ENCODE results near the gene IGSF23. TPM values are rescaled to one million over a fixed set of nuclear protein-coding genes. Genes with fewer than 3 reads are reported as not detected.

The IGSF23 gene
- total and polyA plus RNA-seq, 3 donors from 2014 or later = 0.37 to 0.79 TPM; not detected in 1

DNA sequence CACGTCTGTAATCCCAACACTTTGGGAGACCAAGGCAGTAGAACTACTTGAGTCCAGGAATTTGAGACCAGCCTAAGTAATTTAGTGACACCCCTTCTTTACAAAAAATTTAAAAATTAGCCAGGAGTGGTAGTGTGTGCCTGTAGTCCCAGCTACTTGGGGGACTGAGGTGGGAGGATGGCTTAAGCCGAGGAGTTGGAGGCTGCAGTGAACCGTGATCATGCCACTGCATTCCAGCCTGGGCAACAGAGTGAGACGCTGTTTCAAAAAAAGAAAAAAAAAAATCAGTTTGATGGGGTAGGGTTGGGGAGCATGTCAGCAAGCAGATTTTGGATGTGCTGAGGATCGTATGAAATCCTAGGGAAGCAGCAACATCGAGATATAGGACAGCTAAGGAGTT is 62.2 kb downstream of the IGSF23 start:
- Histone ChIP-seq H3K4me1 (no peaks in the 10 kb centered on the region), H3K27me3 (no peaks in the 10 kb centered on the region), H3K36me3 (ENCODE audit: low read depth, missing control alignments) (no peaks in the 10 kb centered on the region), H3K9me3 (no peaks in the 10 kb centered on the region), H3K4me3 (no peak overlapping the region), H3K27ac (no peak overlapping the region)
- TF ChIP-seq POLR2A (IDR thresholded peaks at IDR 0.05) = no peak
- TF ChIP-seq, protein P1, sequence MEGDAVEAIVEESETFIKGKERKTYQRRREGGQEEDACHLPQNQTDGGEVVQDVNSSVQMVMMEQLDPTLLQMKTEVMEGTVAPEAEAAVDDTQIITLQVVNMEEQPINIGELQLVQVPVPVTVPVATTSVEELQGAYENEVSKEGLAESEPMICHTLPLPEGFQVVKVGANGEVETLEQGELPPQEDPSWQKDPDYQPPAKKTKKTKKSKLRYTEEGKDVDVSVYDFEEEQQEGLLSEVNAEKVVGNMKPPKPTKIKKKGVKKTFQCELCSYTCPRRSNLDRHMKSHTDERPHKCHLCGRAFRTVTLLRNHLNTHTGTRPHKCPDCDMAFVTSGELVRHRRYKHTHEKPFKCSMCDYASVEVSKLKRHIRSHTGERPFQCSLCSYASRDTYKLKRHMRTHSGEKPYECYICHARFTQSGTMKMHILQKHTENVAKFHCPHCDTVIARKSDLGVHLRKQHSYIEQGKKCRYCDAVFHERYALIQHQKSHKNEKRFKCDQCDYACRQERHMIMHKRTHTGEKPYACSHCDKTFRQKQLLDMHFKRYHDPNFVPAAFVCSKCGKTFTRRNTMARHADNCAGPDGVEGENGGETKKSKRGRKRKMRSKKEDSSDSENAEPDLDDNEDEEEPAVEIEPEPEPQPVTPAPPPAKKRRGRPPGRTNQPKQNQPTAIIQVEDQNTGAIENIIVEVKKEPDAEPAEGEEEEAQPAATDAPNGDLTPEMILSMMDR (IDR thresholded peaks at IDR 0.05) = no peak
- 93 to 94% methylated on average over 6 of the region's 6 CpGs for WGBS, 2 donors
- intact Hi-C loops (cut with DNase I; ENCODE audit: low total_unique reads) = no loop called here
- DNase-seq = no peak

DNA sequence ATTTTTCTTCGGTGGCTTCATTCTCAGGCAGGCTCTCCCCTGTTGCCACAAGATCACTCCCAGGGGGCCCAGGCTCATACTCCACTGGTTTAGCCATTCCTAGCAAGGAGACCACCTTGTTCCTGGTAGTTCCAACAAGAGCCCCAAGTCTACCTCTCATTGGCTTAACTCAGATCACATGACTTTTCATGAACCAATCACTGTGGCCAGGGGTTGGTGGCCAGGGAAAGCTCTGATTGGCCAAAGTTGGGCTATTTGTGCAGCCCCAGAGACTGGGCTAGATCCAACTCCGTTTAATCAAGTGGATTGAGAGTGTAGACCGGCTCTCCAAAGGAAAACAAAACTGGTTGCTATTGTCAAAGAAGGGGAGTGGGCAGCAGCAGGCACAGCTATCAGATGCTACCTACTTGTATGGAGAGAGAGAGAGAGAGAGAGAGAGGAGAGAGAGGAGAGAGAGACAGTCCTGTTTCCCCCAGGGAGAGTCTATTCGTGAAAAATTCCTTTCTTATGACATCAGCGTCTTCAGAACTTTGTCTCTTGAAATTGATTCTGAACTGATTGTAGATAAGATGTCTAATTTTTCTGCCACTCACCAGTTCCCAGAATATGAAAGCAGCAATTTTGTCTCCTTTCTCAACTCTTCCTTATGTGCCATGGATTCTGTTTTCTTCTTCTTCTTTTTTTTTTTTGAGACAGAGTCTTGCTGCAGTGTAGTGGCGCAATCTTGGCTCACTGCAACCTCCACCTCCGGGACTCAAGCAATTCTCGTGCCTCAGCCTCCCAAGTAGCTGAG is 63.9 kb downstream of the IGSF23 start:
- Histone ChIP-seq H3K27me3 (no peaks in the 10 kb centered on the region), H3K36me3 (ENCODE audit: low read depth, missing control alignments) (no peaks in the 10 kb centered on the region), H3K4me3 (no peak overlapping the region), H3K27ac (no peak overlapping the region), H3K9me3 (no peaks in the 10 kb centered on the region), H3K4me1 (no peaks in the 10 kb centered on the region)
- intact Hi-C loops (cut with DNase I; ENCODE audit: low total_unique reads) = no loop called here
- TF ChIP-seq POLR2A (IDR thresholded peaks at IDR 0.05) = no peak
- TF ChIP-seq, protein P1 (IDR thresholded peaks at IDR 0.05) = no peak
- DNase-seq = peak; percentile 62
- WGBS, 2 donors = 42 to 58% methylated on average over 8 of the region's 8 CpGs

DNA sequence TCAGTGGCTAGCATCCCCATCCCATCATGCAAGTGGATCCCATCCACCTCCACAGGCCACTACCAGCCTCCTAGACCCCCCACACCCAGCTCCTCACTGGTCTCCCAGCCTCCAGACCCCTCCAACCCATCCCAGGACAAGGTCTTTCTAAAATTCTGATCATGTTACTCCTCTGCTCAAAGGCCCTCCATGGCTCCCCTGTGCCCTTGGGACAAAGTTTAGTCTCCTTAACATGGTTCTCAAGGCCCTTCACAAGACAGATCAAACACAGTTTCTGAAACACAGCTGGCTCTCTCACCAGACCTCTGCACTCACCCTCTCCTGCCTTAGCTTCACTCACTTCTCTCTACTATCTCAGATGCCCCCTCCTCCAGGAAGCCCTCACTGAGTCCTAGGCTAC is 67.2 kb downstream of the IGSF23 start:
- Histone ChIP-seq H3K27me3 (no peaks in the 10 kb centered on the region), H3K4me3 (no peak overlapping the region), H3K27ac (no peak overlapping the region), H3K36me3 (ENCODE audit: low read depth, missing control alignments) (no peaks in the 10 kb centered on the region), H3K4me1 (no peaks in the 10 kb centered on the region), H3K9me3 (no peaks in the 10 kb centered on the region)
- DNase-seq = no peak
- intact Hi-C loops (cut with DNase I; ENCODE audit: low total_unique reads) = no loop called here
- TF ChIP-seq, protein P1 (IDR thresholded peaks at IDR 0.05) = no peak
- no peak for TF ChIP-seq POLR2A (IDR thresholded peaks at IDR 0.05)

DNA sequence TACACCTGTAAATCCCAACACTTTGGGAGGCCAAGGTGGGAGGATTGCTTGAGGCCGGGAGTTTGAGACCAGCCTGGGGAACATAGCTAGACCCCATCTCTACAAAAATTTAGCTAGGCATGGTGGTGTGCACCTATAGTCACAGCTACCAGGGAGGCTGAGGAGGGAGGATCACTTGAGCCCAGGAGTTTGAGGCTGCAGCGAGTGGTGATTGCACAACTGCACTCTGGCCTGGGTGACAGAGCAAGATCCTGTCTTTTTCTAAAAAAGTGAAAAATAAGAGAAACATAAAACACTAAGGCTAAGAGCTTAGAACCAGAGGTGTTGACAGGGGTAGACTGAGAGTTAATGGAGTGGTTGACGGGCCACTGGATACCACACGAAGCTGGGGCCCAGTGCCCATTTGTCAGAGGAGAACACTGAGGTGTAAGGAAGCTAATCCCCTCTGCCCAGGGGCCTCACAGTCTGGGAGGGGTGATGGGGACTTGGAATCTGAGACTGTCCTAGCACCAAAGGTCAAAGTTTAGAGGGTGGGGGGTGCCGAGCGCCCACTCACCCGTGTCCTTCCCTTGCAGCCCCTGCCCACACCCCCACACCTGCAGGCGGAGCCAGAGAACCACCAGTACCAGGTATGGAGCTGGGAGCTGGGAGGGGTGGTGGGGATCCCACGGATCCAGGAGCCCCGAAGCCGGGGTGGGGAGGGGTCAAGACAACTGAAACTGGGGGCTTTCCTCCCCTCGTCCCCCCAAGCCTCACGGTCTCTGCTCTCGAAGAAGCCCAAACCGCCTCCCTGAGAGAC is 68.8 kb downstream of the IGSF23 start:
- DNase-seq = no peak
- TF ChIP-seq POLR2A (IDR thresholded peaks at IDR 0.05) = no peak
- TF ChIP-seq, protein P1 (IDR thresholded peaks at IDR 0.05) = no peak
- Histone ChIP-seq H3K27ac (no peak overlapping the region), H3K27me3 (no peaks in the 10 kb centered on the region), H3K4me1 (no peaks in the 10 kb centered on the region), H3K4me3 (no peak overlapping the region), H3K36me3 (ENCODE audit: low read depth, missing control alignments) (no peaks in the 10 kb centered on the region), H3K9me3 (no peaks in the 10 kb centered on the region)
- WGBS, 2 donors = 94 to 95% methylated on average over 8 to 15 of the region's 15 CpGs
- intact Hi-C loops (cut with DNase I; ENCODE audit: low total_unique reads) = no loop called here
